ENCODE results near the gene NRF1. TPM values are rescaled to one million over a fixed set of nuclear protein-coding genes. Genes with fewer than 3 reads are reported as not detected.
"Not testable (repeated sequence)": the region's sequence is repeated elsewhere in the genome, so short reads cannot be mapped to it uniquely, and the experiment has no call there.

Gene NRF1
- total and polyA plus RNA-seq, 9 donors, result 11.5 to 33.5 (median 21.7) TPM

DNA sequence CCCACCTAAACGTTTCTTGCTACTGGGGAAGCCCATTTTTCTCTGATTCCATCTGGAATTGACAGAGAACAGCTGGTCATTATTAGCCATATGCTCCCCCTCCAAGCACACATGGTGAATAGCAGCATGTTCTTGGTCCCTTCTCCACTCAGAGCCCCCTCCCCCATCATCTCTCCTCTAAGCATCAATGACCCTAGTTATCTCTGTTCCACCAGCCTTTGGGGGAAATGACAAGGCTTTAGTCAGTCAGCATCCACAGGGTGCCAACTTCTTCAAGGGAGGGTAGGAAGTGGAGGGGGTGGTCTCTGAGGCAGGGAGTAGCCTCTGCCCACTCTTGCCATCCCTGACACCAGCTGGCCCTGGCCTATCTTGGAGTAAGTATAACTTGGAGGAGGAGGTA lies 178.1 kb downstream of the NRF1 start:
- no peak for DNase-seq
- TF ChIP-seq EP300 (IDR thresholded peaks at IDR 0.05), result no peak
- TF ChIP-seq, protein P1, sequence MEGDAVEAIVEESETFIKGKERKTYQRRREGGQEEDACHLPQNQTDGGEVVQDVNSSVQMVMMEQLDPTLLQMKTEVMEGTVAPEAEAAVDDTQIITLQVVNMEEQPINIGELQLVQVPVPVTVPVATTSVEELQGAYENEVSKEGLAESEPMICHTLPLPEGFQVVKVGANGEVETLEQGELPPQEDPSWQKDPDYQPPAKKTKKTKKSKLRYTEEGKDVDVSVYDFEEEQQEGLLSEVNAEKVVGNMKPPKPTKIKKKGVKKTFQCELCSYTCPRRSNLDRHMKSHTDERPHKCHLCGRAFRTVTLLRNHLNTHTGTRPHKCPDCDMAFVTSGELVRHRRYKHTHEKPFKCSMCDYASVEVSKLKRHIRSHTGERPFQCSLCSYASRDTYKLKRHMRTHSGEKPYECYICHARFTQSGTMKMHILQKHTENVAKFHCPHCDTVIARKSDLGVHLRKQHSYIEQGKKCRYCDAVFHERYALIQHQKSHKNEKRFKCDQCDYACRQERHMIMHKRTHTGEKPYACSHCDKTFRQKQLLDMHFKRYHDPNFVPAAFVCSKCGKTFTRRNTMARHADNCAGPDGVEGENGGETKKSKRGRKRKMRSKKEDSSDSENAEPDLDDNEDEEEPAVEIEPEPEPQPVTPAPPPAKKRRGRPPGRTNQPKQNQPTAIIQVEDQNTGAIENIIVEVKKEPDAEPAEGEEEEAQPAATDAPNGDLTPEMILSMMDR (IDR thresholded peaks at IDR 0.05), result no peak
- TF ChIP-seq POLR2A (IDR thresholded peaks at IDR 0.05), result no peak
- WGBS, 3 donors, result 14 to 58% (median 26%) methylated on average over 1 of the region's 1 CpG
- Histone ChIP-seq H3K4me1 (ENCODE audit: insufficient read depth) (peaks cover 3% of the 10 kb centered on the region), H3K27ac (no peak overlapping the region), H3K36me3 (no peaks in the 10 kb centered on the region), H3K27me3 (no peaks in the 10 kb centered on the region), H3K4me3 (no peak overlapping the region), H3K9me3 (no peaks in the 10 kb centered on the region)
- intact Hi-C loops (cut with DNase I), result no loop called here

DNA sequence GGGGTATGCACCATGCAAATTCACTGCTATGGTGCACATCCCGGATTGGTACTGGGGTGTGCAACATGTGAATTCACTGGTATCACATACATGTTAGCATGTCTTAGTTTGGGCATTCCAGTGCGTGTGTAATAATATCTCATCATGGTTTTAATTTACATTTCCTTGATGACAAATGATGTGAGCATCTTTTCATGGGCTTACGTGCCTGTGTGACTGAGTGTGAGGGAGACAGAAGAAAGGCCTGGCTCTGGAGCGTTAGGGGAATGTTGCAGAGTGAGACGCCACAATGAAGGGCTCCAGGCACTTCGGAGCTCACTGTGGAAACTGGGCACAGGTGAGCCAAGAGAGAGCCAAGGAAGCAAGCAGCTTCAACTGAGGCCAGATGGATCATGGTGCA lies 178.6 kb downstream of the NRF1 start:
- peaks cover 3% of the 10 kb centered on the region for H3K4me1 ChIP-seq (ENCODE audit: insufficient read depth)
- no peaks in the 10 kb centered on the region for H3K9me3 ChIP-seq
- no peak for DNase-seq
- no peaks in the 10 kb centered on the region for H3K36me3 ChIP-seq
- H3K27me3 ChIP-seq, result no peaks in the 10 kb centered on the region
- no peak for TF ChIP-seq POLR2A (IDR thresholded peaks at IDR 0.05)
- TF ChIP-seq, protein P1 (IDR thresholded peaks at IDR 0.05), result no peak
- TF ChIP-seq EP300 (IDR thresholded peaks at IDR 0.05), result no peak
- WGBS, 3 donors, result 78 to 82% (median 79%) methylated on average over 6 of the region's 6 CpGs
- H3K27ac ChIP-seq, result no peak overlapping the region
- no peak overlapping the region for H3K4me3 ChIP-seq
- intact Hi-C loops (cut with DNase I), result no loop called here

DNA sequence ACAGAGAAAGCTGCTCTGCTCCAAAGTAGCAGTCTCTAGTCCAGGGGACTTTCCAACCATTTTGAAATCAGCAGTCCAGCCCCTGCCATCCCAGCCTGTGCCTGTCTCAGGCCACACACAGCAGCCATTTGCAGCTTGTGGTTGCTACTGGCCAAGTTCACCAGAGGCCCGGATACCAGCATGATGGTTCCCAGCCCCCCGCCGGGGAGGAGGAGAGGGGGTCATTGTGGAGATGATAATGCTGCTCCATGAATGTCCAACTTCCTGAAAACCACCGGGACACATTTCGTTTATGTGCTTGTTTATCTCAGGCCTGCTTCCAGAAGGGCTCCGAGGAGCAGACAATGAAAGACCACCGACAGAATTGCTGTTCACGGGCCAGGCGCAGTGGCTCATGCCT lies 181.2 kb downstream of the NRF1 start:
- no peak for DNase-seq
- no peak for TF ChIP-seq POLR2A (IDR thresholded peaks at IDR 0.05)
- TF ChIP-seq, protein P1 (IDR thresholded peaks at IDR 0.05), result no peak
- TF ChIP-seq EP300 (IDR thresholded peaks at IDR 0.05), result no peak
- Histone ChIP-seq H3K4me1 (ENCODE audit: insufficient read depth) (no peaks in the 10 kb centered on the region), H3K36me3 (no peaks in the 10 kb centered on the region), H3K9me3 (no peaks in the 10 kb centered on the region), H3K4me3 (no peak overlapping the region), H3K27ac (no peak overlapping the region), H3K27me3 (no peaks in the 10 kb centered on the region)
- intact Hi-C loops (cut with DNase I), result no loop called here
- 54 to 67% (median 67%) methylated on average over 9 of the region's 9 CpGs for WGBS, 3 donors

DNA sequence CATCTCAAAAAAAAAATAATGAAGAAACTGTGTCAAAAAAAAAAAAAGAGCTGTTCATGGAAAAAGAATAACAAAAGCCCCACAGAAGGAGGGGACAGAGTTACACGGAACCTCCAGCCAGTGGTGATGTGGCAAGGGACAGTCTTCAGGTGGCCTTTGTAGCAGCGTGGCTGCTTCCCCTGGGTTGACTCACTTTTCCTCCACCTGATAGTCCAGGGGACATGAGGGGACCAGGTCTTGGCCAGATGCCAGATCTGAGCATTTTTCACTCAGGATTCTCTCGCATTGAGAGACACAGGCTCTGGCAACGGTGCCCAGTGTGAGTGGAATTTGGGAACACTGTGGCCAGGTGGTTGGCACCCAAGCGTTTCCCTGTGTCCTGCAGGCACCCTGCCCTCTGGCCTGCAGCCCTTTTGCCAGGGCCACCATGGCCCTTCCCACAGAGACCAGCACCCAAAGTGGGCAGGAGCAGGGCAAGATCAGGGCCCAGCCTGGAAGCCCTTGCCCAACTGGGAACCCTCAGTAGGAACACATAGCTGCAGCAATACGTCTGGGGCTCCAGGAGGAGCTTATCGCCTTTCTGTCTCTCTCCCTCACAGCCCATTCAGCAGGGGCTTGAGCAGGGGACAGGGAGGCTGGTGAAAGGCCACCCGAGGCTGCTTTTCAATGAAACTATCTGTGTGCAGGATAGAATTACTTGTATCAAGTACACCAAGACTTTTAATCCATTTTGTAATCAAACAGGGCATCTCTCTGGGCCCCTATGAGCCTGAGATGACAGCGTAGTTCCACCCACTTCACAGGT lies 182.2 kb downstream of the NRF1 start:
- H3K4me3 ChIP-seq, result no peak overlapping the region
- no peaks in the 10 kb centered on the region for H3K27me3 ChIP-seq
- intact Hi-C loops (cut with DNase I), result no loop called here
- H3K4me1 ChIP-seq (ENCODE audit: insufficient read depth), result no peaks in the 10 kb centered on the region
- TF ChIP-seq, protein P1 (IDR thresholded peaks at IDR 0.05), result no peak
- no peak for TF ChIP-seq POLR2A (IDR thresholded peaks at IDR 0.05)
- TF ChIP-seq EP300 (IDR thresholded peaks at IDR 0.05), result no peak
- 76 to 79% (median 78%) methylated on average over 9 of the region's 9 CpGs for WGBS, 3 donors
- H3K27ac ChIP-seq, result no peak overlapping the region
- H3K36me3 ChIP-seq, result no peaks in the 10 kb centered on the region
- DNase-seq, result no peak
- no peaks in the 10 kb centered on the region for H3K9me3 ChIP-seq

DNA sequence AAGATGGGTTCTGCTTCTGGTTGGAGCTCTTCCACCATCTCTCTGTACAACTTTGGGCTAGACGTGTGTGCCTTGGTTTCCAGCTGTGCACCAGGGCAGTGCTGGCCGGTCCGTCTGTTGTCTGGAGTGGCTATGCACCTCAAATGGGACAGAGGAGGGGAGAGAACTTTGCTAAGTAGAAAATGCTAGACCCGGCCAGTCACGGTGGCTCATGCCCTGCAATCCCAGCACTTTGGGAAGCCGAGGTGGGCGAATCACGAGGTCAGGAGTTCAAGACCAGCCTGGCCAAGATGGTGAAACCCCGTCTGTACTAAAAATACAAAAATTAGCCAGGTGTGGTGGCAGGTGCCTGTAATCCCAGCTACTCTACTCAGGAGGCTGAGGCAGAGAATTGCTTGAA lies 182.9 kb downstream of the NRF1 start:
- DNase-seq; H3K27me3 ChIP-seq; H3K4me1 ChIP-seq (ENCODE audit: insufficient read depth); H3K27ac ChIP-seq; H3K4me3 ChIP-seq; intact Hi-C loops (cut with DNase I); H3K9me3 ChIP-seq; H3K36me3 ChIP-seq: not testable (repeated sequence)
- WGBS, 3 donors, result 88 to 91% (median 90%) methylated on average over 9 of the region's 9 CpGs

Data from ovary (tissue), 9 donors.